Vagina (tissue), 2 donors: Measurements from ENCODE around the gene NRP1. TPM values are rescaled to one million over a fixed set of nuclear protein-coding genes. Genes with fewer than 3 reads are reported as not detected.

Experiments
- DNase-seq, 2 donors: peaks; one replicate each; pipeline ENCODE4 v3.0.0-alpha.2; 2017; ENCODE audit errors: extremely low spot score in 2 of 2
- H3K27ac ChIP-seq: fragments of 200-600 bp; sonication (generic); one replicate; pipeline ENCODE4 v1.5.1; 2019
- H3K27me3 ChIP-seq: fragments of 200-600 bp; sonication (generic); one replicate; pipeline ENCODE4 v1.5.1; 2019
- H3K36me3 ChIP-seq, 2 donors: fragments of 200-600 bp; sonication (generic); one replicate each; pipeline ENCODE4 v1.5.1; 2017 to 2019
- H3K4me1 ChIP-seq: fragments of 200-600 bp; sonication (generic); one replicate; pipeline ENCODE4 v1.5.1; 2019
- H3K4me3 ChIP-seq, 2 donors: fragments of 200-600 bp; sonication (generic); 1 replicate in 1 of 2; 2 replicates in 1 of 2; pipeline ENCODE4 v1.5.1; 2016 to 2019
- H3K9me3 ChIP-seq: fragments of 200-600 bp; sonication (generic); one replicate; pipeline ENCODE4 v1.5.1; 2019
- CTCF ChIP-seq, 3 experiments: fragments of 450-650 bp in 2 of 3; fragments of 200-600 bp in 1 of 3; sonication (generic) in 1 of 3; IDR thresholded peaks; one replicate each; pipeline ENCODE4 v1.5.1; 2017 to 2019; ENCODE audit warnings: antibody characterized with exemption in 3 of 3, mild to moderate bottlenecking in 2 of 3, moderate library complexity in 2 of 3
- POLR2A ChIP-seq, 2 donors: fragments of 450-650 bp; IDR thresholded peaks; one replicate each; pipeline ENCODE4 v1.6.1; 2017; ENCODE audit warnings: antibody characterized with exemption in 2 of 2, mild to moderate bottlenecking in 2 of 2, moderate library complexity in 2 of 2
- POLR2AphosphoS5 ChIP-seq, 2 donors: sonication (generic); formaldehyde crosslinking; IDR thresholded peaks; one replicate each; pipeline ENCODE4 v1.9.0; 2017; ENCODE audit warnings: antibody characterized with exemption in 2 of 2, mild to moderate bottlenecking in 2 of 2, low read depth in 1 of 2; ENCODE audit not compliant: insufficient read depth in 1 of 2
- intact Hi-C: fragments of 100-400 bp; cut with DNase I; formaldehyde crosslinking; loops from one replicate; pipeline ENCODE4 v1.15.1; 2023
- total RNA-seq: library from RNA; depleted of rRNA; stranded (reverse); fragments of >200 nt; gene quantifications from one replicate; pipeline ENCODE4 v1.2.3, GENCODE V29; 2016

Gene NRP1
- total RNA-seq, 1 donor from 2014 or later = 52.5 TPM

- H3K4me3 ChIP-seq = no peak overlapping the region
- no peak overlapping the region for H3K27ac ChIP-seq
- no peaks in the 10 kb centered on the region for H3K9me3 ChIP-seq
- intact Hi-C loops = loop anchor here (10.0 kb wide), 1 partner anchor 53 kb away; no protein-coding TSS in a partner anchor
- H3K36me3 ChIP-seq = no peaks in the 10 kb centered on the region
- no peaks in the 10 kb centered on the region for H3K27me3 ChIP-seq
- DNase-seq = no peak
- TF ChIP-seq POLR2AphosphoS5 (IDR thresholded peaks at IDR 0.05; ENCODE audit: insufficient read depth in 1 of 2, low read depth in 1 of 2) (no peak), CTCF (IDR thresholded peaks at IDR 0.05) (no peak), POLR2A (IDR thresholded peaks at IDR 0.05) (no peak)
- H3K4me1 ChIP-seq = peaks cover 7% of the 10 kb centered on the region
Measured at GRCh38 chr10:33201971-33202370, 132.5 kb downstream of the NRP1 start.

GRCh38 chr10:33201056-33201780 lies 133.2 kb downstream of the NRP1 start:
- Histone ChIP-seq H3K4me3 (no peak overlapping the region), H3K27ac (no peak overlapping the region), H3K27me3 (no peaks in the 10 kb centered on the region), H3K9me3 (no peaks in the 10 kb centered on the region), H3K36me3 (no peaks in the 10 kb centered on the region), H3K4me1 (peaks cover 15% of the 10 kb centered on the region)
- no peak for DNase-seq
- intact Hi-C loops = loop anchor here (10.0 kb wide), 1 partner anchor 54 kb away; no protein-coding TSS in a partner anchor
- TF ChIP-seq POLR2AphosphoS5 (IDR thresholded peaks at IDR 0.05; ENCODE audit: insufficient read depth in 1 of 2, low read depth in 1 of 2) (no peak), CTCF (IDR thresholded peaks at IDR 0.05) (no peak), POLR2A (IDR thresholded peaks at IDR 0.05) (no peak)

- H3K27me3 ChIP-seq = no peaks in the 10 kb centered on the region
- no peak for DNase-seq
- H3K4me1 ChIP-seq = peaks cover 20% of the 10 kb centered on the region
- intact Hi-C loops = loop anchor here (10.0 kb wide), 2 partner anchors 55 to 135 kb away; partner anchors contain the start of gene NRP1
- TF ChIP-seq POLR2A (IDR thresholded peaks at IDR 0.05) = no peak
- no peak for TF ChIP-seq POLR2AphosphoS5 (IDR thresholded peaks at IDR 0.05; ENCODE audit: insufficient read depth in 1 of 2, low read depth in 1 of 2)
- no peak for TF ChIP-seq CTCF (IDR thresholded peaks at IDR 0.05)
- H3K4me3 ChIP-seq = no peak overlapping the region
- no peaks in the 10 kb centered on the region for H3K36me3 ChIP-seq
- H3K27ac ChIP-seq = no peak overlapping the region
- no peaks in the 10 kb centered on the region for H3K9me3 ChIP-seq
Measured at GRCh38 chr10:33199731-33200232, 134.7 kb downstream of the NRP1 start.

GRCh38 chr10:33198610-33199009 lies 135.9 kb downstream of the NRP1 start:
- H3K27me3 ChIP-seq = no peaks in the 10 kb centered on the region
- no peaks in the 10 kb centered on the region for H3K36me3 ChIP-seq
- no peak overlapping the region for H3K27ac ChIP-seq
- H3K4me1 ChIP-seq = peaks cover 32% of the 10 kb centered on the region
- no peak for TF ChIP-seq POLR2A (IDR thresholded peaks at IDR 0.05)
- H3K9me3 ChIP-seq = no peaks in the 10 kb centered on the region
- no peak overlapping the region for H3K4me3 ChIP-seq
- intact Hi-C loops = loop anchor here (10.0 kb wide), 1 partner anchor 136 kb away; the partner anchor contains the start of gene NRP1
- DNase-seq = no peak

GRCh38 chr10:33196710-33197491 lies 137.6 kb downstream of the NRP1 start:
- Histone ChIP-seq H3K36me3 (no peaks in the 10 kb centered on the region), H3K4me1 (peaks cover 47% of the 10 kb centered on the region), H3K9me3 (no peaks in the 10 kb centered on the region), H3K4me3 (peak overlapping the region in 1 of 2 donors; percentile 12), H3K27ac (no peak overlapping the region), H3K27me3 (no peaks in the 10 kb centered on the region)
- TF ChIP-seq POLR2AphosphoS5 (IDR thresholded peaks at IDR 0.05; ENCODE audit: insufficient read depth in 1 of 2, low read depth in 1 of 2) = no peak
- TF ChIP-seq POLR2A (IDR thresholded peaks at IDR 0.05) = no peak
- TF ChIP-seq CTCF (IDR thresholded peaks at IDR 0.05) = no peak
- DNase-seq = no peak
- intact Hi-C loops = loop anchor here (10.0 kb wide), 1 partner anchor 138 kb away; the partner anchor contains the start of gene NRP1
